Right lobe of liver (tissue), 6 donors: ENCODE results near the gene DLG5. TPM values are rescaled to one million over a fixed set of nuclear protein-coding genes. Genes with fewer than 3 reads are reported as not detected.
"Not testable (repeated sequence)": the region's sequence is repeated elsewhere in the genome, so short reads cannot be mapped to it uniquely, and the experiment has no call there.

Experiments used
- ATAC-seq, 4 donors: fragments of 200-7000 bp; cut with Tn5 transposase; one replicate each; pipeline ENCODE4 v1.9.1; 2020; ENCODE audit warnings: mild to moderate bottlenecking in 4 of 4, moderate library complexity in 4 of 4
- DNase-seq, 3 donors: peaks; one replicate each; pipeline ENCODE4 v3.0.0-alpha.2; 2020
- H3K27ac ChIP-seq, 3 donors: fragments of 200-600 bp; one replicate each; pipeline ENCODE4 v1.8.0; 2022
- H3K27me3 ChIP-seq, 2 donors: fragments of 200-600 bp; one replicate each; pipeline ENCODE4 v1.8.0; 2022
- H3K36me3 ChIP-seq, 4 donors: fragments of 200-600 bp; sonication (generic) in 1 of 4; one replicate each; pipeline versions ENCODE4 v1.5.1 to v1.8.0; 2017 to 2022; ENCODE audit warnings: control low read depth in 1 of 4
- H3K4me1 ChIP-seq, 4 donors: fragments of 200-600 bp; sonication (generic) in 1 of 4; one replicate each; pipeline versions ENCODE4 v1.5.1 to v1.8.0; 2017 to 2022; ENCODE audit warnings: control low read depth in 1 of 4
- H3K4me3 ChIP-seq, 3 donors: fragments of 200-600 bp; one replicate each; pipeline ENCODE4 v1.8.0; 2022
- H3K9me3 ChIP-seq, 4 donors: fragments of 200-600 bp; sonication (generic) in 1 of 4; one replicate each; pipeline versions ENCODE4 v1.5.1 to v1.8.0; 2017 to 2022; ENCODE audit warnings: control low read depth in 1 of 4
- POLR2A ChIP-seq: fragments of 450-650 bp; IDR thresholded peaks from one replicate; pipeline ENCODE4 v1.6.1; 2017; ENCODE audit warnings: antibody characterized with exemption, mild to moderate bottlenecking
- WGBS: methylation state at CpG from one replicate; pipeline ENCODE4 v1.1.6; 2018; ENCODE audit warnings: low coverage, low lambda C conversion rate; ENCODE audit not compliant: insufficient coverage; ENCODE audit errors: missing lambda C conversion rate; 5-methylcytosine and 5-hydroxymethylcytosine counted together
- intact Hi-C, 2 donors: fragments of 100-400 bp; cut with DNase I; formaldehyde crosslinking; loops; one replicate each; pipeline versions ENCODE4 v1.11.2 to v1.14.1; 2022
- total RNA-seq, 6 experiments: library from RNA; depleted of rRNA in 2 of 6; stranded (reverse); fragments of >200 nt in 2 of 6; fragmentation: NEBNext Ultra II Directional in 3 of 6; extraction: Animal tissue kit (Norgen Biotek cat#: 25700) in 3 of 6; gene quantifications; one replicate each; pipeline versions ENCODE4 v1.1.0 to v1.2.4, GENCODE V29; 2016 to 2023
- TF ChIP-seq, protein P1 (sequence below), 4 donors: fragments of 200-600 bp in 3 of 4; fragments of 450-650 bp in 1 of 4; IDR thresholded peaks; one replicate each; pipeline versions ENCODE4 v1.5.1 to v1.8.0; 2016 to 2022; ENCODE audit warnings: antibody characterized with exemption in 4 of 4, mild to moderate bottlenecking in 2 of 4
- donor health status: DM: no; HTN: yes; CAD: no.
- donor health status: DM: no; HTN: no; CAD: no.
- donor health status: DM: no; HTN: no; CAD: no.
- donor health status: DM: no; HTN: yes; CAD: no.
- donor health status: DM: no; HTN: yes; CAD: no.

The DLG5 gene
- total RNA-seq, 6 experiments from 2014 or later, result 5.6 to 8.8 (median 7.6) TPM

- Histone ChIP-seq H3K4me3 (no peak overlapping the region), H3K27ac (no peak overlapping the region), H3K36me3 (no peaks in the 10 kb centered on the region), H3K27me3 (no peaks in the 10 kb centered on the region), H3K4me1 (no peaks in the 10 kb centered on the region), H3K9me3 (no peaks in the 10 kb centered on the region)
- TF ChIP-seq, protein P1, sequence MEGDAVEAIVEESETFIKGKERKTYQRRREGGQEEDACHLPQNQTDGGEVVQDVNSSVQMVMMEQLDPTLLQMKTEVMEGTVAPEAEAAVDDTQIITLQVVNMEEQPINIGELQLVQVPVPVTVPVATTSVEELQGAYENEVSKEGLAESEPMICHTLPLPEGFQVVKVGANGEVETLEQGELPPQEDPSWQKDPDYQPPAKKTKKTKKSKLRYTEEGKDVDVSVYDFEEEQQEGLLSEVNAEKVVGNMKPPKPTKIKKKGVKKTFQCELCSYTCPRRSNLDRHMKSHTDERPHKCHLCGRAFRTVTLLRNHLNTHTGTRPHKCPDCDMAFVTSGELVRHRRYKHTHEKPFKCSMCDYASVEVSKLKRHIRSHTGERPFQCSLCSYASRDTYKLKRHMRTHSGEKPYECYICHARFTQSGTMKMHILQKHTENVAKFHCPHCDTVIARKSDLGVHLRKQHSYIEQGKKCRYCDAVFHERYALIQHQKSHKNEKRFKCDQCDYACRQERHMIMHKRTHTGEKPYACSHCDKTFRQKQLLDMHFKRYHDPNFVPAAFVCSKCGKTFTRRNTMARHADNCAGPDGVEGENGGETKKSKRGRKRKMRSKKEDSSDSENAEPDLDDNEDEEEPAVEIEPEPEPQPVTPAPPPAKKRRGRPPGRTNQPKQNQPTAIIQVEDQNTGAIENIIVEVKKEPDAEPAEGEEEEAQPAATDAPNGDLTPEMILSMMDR (IDR thresholded peaks at IDR 0.05), result no peak
- TF ChIP-seq POLR2A, result no peak
- ATAC-seq (no peak), DNase-seq (no peak)
- no CpG with 5 or more reads among the region's 1 CpG for WGBS
- intact Hi-C loops, result no loop called here
These were observed 151.6 kb downstream of the DLG5 start for GRCh38 chr10:77774940-77775391.

- DNase-seq (no peak), ATAC-seq (no peak)
- TF ChIP-seq POLR2A, result no peak
- TF ChIP-seq, protein P1 (IDR thresholded peaks at IDR 0.05), result no peak
- intact Hi-C loops, result no loop called here
- Histone ChIP-seq H3K27ac (no peak overlapping the region), H3K4me1 (no peaks in the 10 kb centered on the region), H3K4me3 (no peak overlapping the region), H3K9me3 (no peaks in the 10 kb centered on the region), H3K27me3 (no peaks in the 10 kb centered on the region), H3K36me3 (no peaks in the 10 kb centered on the region)
- WGBS, result 80% methylated on average over 7 of the region's 12 CpGs
These were observed 152.7 kb downstream of the DLG5 start for GRCh38 chr10:77773631-77774426.

DNA sequence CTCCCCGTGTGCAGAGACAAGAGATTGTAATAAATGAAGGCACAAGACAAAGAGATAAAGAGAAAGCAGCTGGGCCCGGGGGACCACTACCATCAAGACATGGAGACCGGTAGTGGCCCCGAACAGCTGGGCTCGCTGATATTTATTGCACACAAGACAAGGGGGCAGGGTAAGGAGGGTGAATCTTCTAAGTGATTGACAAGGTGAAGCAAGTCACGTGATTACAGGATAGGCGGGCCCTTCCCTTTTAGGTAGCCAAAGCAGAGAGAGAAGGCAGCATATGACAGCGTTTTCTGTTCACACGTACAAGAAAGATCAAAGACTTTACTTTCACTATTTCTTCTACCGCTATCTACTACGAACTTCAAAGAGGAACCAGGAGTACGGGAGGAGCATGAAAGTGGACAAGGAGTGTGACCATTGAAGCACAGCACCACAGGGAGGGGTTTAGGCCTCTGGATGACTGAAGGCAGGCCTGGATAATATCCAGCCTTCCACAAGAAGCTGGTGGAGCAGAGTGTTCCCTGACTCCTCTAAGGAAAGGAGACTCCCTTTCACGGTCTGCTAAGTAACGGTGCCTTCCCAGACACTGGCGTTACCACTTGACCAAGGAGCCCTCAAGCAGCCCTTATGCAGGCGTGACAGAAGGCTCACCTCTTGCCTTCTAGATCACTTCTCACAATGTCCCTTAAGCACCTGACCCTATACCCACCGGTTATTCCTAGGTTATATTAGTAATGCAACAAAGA is 153.5 kb downstream of the DLG5 start:
- not testable (repeated sequence) for H3K4me1 ChIP-seq

DNA sequence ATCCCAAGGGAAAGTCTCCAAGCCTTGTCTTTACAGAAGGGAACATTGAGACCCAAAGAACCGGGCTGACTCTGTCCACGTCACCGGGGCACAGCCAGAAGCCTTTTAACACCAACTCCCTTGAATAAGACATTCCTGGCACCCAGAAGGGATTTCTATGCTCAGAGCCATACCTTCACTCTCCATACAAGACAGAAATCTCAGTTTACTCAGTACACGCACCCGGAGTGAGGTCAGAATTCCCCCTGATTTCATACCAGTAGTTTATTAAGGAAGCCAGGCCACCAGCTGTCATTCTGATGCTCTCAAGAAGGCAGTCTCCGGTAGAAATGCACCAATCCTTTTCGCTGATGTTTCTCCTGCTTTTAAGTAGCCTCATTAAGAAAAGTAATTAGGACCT is 154.7 kb downstream of the DLG5 start:
- Histone ChIP-seq H3K4me3 (no peak overlapping the region), H3K27ac (no peak overlapping the region), H3K4me1 (no peaks in the 10 kb centered on the region), H3K36me3 (no peaks in the 10 kb centered on the region), H3K9me3 (no peaks in the 10 kb centered on the region), H3K27me3 (no peaks in the 10 kb centered on the region)
- WGBS, result 84% methylated on average over 6 of the region's 7 CpGs
- TF ChIP-seq, protein P1 (IDR thresholded peaks at IDR 0.05), result no peak
- TF ChIP-seq POLR2A, result no peak
- ATAC-seq (no peak), DNase-seq (no peak)
- intact Hi-C loops, result no loop called here

More for the DNA sequence above, 153.5 kb downstream of the DLG5 start:
- H3K27me3 ChIP-seq, DNase-seq, H3K9me3 ChIP-seq, ATAC-seq, H3K4me3 ChIP-seq, H3K27ac ChIP-seq, H3K36me3 ChIP-seq, intact Hi-C loops: not testable (repeated sequence)
- 81% methylated on average over 17 of the region's 17 CpGs for WGBS

GRCh38 chr10:77771450-77771849 is 155.1 kb downstream of the DLG5 start:
- intact Hi-C loops, result no loop called here
- ATAC-seq (no peak), DNase-seq (no peak)
- no peaks in the 10 kb centered on the region for H3K36me3 ChIP-seq
- WGBS, result no CpG with 5 or more reads among the region's 4 CpGs
- no peaks in the 10 kb centered on the region for H3K9me3 ChIP-seq
- no peaks in the 10 kb centered on the region for H3K4me1 ChIP-seq
- H3K4me3 ChIP-seq, result no peak overlapping the region
- H3K27me3 ChIP-seq, result no peaks in the 10 kb centered on the region
- TF ChIP-seq, protein P1 (IDR thresholded peaks at IDR 0.05), result no peak
- TF ChIP-seq POLR2A, result no peak
- no peak overlapping the region for H3K27ac ChIP-seq
